HEK293 (cell line): ENCODE measurements around the gene ADAMTS8.

Experiments used
- KLF1 ChIP-seq: fragments of 450-650 bp; formaldehyde crosslinking; IDR thresholded peaks from 2 replicates; pipeline ENCODE4 v1.5.1; 2016; ENCODE audit warnings: missing biosample characterization, missing genetic modification characterization
- MZF1 ChIP-seq: fragments of 450-650 bp; formaldehyde crosslinking; IDR thresholded peaks from 2 replicates; pipeline ENCODE4 v1.5.1; 2017; ENCODE audit warnings: missing biosample characterization, missing genetic modification characterization, borderline replicate concordance
- PRDM1 ChIP-seq: fragments of 450-650 bp; formaldehyde crosslinking; IDR thresholded peaks from 2 replicates; pipeline ENCODE4; 2016; ENCODE audit warnings: missing biosample characterization, missing genetic modification characterization
- SP7 ChIP-seq: fragments of 450-650 bp; formaldehyde crosslinking; IDR thresholded peaks from 2 replicates; pipeline ENCODE4 v1.5.1; 2016; ENCODE audit warnings: missing biosample characterization, missing genetic modification characterization
- TCF7L2 ChIP-seq: IDR thresholded peaks from 2 replicates; pipeline ENCODE4 v1.6.1; 2011; ENCODE audit warnings: low read depth, mild to moderate bottlenecking, inconsistent platforms, low read length, moderate library complexity, borderline replicate concordance
- ZFP37 ChIP-seq: fragments of 450-650 bp; formaldehyde crosslinking; IDR thresholded peaks from 2 replicates; pipeline ENCODE4 v1.5.1; 2016; ENCODE audit warnings: missing biosample characterization, missing genetic modification characterization
- ZNF24 ChIP-seq: fragments of 450-650 bp; formaldehyde crosslinking; IDR thresholded peaks from 2 replicates; pipeline ENCODE4 v1.5.1; 2016; ENCODE audit warnings: missing biosample characterization, missing genetic modification characterization
- ZNF311 ChIP-seq: fragments of 450-650 bp; formaldehyde crosslinking; IDR thresholded peaks from 2 replicates; pipeline ENCODE4 v1.5.1; 2017; ENCODE audit warnings: missing biosample characterization, missing genetic modification characterization, borderline replicate concordance
- ZNF404 ChIP-seq: fragments of 450-650 bp; formaldehyde crosslinking; IDR thresholded peaks from 2 replicates; pipeline ENCODE4 v1.5.1; 2017; ENCODE audit warnings: missing biosample characterization, missing genetic modification characterization
- ZNF530 ChIP-seq: fragments of 450-650 bp; formaldehyde crosslinking; IDR thresholded peaks from 2 replicates; pipeline ENCODE4 v1.5.1; 2016; ENCODE audit warnings: low read depth, missing biosample characterization, missing genetic modification characterization
- TF ChIP-seq, protein P1 (sequence below): fragments of 450-650 bp; formaldehyde crosslinking; IDR thresholded peaks from 2 replicates; pipeline ENCODE4 v1.5.1; 2016; ENCODE audit warnings: missing biosample characterization, missing genetic modification characterization
- TF ChIP-seq, protein P2 (sequence below): fragments of 450-650 bp; formaldehyde crosslinking; conservative IDR thresholded peaks from 2 replicates; pipeline ENCODE4 v1.5.1; 2016; ENCODE audit warnings: low read depth, missing biosample characterization, missing genetic modification characterization
- TF ChIP-seq, protein P3 (sequence below): fragments of 450-650 bp; formaldehyde crosslinking; IDR thresholded peaks from 2 replicates; pipeline ENCODE4 v1.5.1; 2016; ENCODE audit warnings: missing biosample characterization, missing genetic modification characterization
- TF ChIP-seq, protein P4 (sequence below): fragments of 450-650 bp; formaldehyde crosslinking; IDR thresholded peaks from 2 replicates; pipeline ENCODE4 v1.5.1; 2017; ENCODE audit warnings: missing biosample characterization, missing genetic modification characterization

DNA sequence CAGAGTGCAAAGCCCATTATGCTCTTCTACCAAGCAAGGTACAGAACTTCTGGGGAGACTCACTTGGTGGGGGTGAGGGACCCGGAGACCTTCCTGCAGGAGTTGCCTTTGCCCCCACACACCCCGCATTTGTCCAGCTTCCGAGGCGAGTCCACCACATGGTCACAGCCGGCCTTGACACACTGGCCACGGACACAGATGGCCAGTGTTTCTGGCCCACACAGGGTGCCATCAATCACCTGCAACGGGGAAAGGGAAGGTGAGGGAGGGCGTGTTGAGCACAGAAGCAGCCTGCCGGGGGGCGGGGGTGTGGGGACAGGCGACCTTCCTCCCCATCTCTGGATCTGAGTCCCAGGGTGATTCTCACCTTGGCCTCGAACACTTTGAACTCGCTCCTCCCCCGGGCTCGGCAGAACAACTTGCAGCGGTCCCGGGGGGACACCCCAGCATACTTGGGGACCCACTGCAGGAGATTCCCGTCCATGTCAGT, 20.0 kb downstream of the ADAMTS8 start:
- TF ChIP-seq PRDM1 (tag by site-specific recombination) (no peak), SP7 (tag by site-specific recombination) (no peak), TCF7L2 (no peak), ZNF530 (tag by site-specific recombination) (no peak), ZNF404 (tag by site-specific recombination) (no peak), ZFP37 (tag by site-specific recombination) (no peak), KLF1 (tag by site-specific recombination) (no peak), ZNF311 (tag by site-specific recombination) (no peak), MZF1 (tag by site-specific recombination) (no peak), ZNF24 (tag by site-specific recombination) (no peak)
- TF ChIP-seq, protein P1, sequence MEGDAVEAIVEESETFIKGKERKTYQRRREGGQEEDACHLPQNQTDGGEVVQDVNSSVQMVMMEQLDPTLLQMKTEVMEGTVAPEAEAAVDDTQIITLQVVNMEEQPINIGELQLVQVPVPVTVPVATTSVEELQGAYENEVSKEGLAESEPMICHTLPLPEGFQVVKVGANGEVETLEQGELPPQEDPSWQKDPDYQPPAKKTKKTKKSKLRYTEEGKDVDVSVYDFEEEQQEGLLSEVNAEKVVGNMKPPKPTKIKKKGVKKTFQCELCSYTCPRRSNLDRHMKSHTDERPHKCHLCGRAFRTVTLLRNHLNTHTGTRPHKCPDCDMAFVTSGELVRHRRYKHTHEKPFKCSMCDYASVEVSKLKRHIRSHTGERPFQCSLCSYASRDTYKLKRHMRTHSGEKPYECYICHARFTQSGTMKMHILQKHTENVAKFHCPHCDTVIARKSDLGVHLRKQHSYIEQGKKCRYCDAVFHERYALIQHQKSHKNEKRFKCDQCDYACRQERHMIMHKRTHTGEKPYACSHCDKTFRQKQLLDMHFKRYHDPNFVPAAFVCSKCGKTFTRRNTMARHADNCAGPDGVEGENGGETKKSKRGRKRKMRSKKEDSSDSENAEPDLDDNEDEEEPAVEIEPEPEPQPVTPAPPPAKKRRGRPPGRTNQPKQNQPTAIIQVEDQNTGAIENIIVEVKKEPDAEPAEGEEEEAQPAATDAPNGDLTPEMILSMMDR (tag by site-specific recombination) = no peak
- TF ChIP-seq, protein P2, sequence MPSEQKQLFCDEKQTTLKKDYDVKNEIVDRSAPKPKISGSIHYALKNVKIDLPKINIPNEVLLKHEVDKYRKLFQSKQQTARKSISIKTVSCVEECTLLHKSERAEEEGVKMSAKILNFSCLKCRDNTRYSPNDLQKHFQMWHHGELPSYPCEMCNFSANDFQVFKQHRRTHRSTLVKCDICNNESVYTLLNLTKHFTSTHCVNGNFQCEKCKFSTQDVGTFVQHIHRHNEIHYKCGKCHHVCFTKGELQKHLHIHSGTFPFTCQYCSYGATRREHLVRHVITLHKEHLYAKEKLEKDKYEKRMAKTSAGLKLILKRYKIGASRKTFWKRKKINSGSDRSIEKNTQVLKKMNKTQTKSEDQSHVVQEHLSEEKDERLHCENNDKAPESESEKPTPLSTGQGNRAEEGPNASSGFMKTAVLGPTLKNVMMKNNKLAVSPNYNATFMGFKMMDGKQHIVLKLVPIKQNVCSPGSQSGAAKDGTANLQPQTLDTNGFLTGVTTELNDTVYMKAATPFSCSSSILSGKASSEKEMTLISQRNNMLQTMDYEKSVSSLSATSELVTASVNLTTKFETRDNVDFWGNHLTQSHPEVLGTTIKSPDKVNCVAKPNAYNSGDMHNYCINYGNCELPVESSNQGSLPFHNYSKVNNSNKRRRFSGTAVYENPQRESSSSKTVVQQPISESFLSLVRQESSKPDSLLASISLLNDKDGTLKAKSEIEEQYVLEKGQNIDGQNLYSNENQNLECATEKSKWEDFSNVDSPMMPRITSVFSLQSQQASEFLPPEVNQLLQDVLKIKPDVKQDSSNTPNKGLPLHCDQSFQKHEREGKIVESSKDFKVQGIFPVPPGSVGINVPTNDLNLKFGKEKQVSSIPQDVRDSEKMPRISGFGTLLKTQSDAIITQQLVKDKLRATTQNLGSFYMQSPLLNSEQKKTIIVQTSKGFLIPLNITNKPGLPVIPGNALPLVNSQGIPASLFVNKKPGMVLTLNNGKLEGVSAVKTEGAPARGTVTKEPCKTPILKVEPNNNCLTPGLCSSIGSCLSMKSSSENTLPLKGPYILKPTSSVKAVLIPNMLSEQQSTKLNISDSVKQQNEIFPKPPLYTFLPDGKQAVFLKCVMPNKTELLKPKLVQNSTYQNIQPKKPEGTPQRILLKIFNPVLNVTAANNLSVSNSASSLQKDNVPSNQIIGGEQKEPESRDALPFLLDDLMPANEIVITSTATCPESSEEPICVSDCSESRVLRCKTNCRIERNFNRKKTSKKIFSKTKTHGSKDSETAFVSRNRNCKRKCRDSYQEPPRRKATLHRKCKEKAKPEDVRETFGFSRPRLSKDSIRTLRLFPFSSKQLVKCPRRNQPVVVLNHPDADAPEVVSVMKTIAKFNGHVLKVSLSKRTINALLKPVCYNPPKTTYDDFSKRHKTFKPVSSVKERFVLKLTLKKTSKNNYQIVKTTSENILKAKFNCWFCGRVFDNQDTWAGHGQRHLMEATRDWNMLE = no peak
- TF ChIP-seq, protein P3, sequence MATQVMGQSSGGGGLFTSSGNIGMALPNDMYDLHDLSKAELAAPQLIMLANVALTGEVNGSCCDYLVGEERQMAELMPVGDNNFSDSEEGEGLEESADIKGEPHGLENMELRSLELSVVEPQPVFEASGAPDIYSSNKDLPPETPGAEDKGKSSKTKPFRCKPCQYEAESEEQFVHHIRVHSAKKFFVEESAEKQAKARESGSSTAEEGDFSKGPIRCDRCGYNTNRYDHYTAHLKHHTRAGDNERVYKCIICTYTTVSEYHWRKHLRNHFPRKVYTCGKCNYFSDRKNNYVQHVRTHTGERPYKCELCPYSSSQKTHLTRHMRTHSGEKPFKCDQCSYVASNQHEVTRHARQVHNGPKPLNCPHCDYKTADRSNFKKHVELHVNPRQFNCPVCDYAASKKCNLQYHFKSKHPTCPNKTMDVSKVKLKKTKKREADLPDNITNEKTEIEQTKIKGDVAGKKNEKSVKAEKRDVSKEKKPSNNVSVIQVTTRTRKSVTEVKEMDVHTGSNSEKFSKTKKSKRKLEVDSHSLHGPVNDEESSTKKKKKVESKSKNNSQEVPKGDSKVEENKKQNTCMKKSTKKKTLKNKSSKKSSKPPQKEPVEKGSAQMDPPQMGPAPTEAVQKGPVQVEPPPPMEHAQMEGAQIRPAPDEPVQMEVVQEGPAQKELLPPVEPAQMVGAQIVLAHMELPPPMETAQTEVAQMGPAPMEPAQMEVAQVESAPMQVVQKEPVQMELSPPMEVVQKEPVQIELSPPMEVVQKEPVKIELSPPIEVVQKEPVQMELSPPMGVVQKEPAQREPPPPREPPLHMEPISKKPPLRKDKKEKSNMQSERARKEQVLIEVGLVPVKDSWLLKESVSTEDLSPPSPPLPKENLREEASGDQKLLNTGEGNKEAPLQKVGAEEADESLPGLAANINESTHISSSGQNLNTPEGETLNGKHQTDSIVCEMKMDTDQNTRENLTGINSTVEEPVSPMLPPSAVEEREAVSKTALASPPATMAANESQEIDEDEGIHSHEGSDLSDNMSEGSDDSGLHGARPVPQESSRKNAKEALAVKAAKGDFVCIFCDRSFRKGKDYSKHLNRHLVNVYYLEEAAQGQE (tag by site-specific recombination) = no peak
- TF ChIP-seq, protein P4, sequence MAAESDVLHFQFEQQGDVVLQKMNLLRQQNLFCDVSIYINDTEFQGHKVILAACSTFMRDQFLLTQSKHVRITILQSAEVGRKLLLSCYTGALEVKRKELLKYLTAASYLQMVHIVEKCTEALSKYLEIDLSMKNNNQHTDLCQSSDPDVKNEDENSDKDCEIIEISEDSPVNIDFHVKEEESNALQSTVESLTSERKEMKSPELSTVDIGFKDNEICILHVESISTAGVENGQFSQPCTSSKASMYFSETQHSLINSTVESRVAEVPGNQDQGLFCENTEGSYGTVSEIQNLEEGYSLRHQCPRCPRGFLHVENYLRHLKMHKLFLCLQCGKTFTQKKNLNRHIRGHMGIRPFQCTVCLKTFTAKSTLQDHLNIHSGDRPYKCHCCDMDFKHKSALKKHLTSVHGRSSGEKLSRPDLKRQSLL = no peak
